ENCODE results near the gene TMEM178A.

- TF ChIP-seq CTCF (IDR thresholded peaks at IDR 0.05), result no peak
- no peak for TF ChIP-seq POLR2A (IDR thresholded peaks at IDR 0.05)
Observed at GRCh38 chr2:39734445-39734844, 68.7 kb downstream of the TMEM178A start.
